Heart right ventricle (tissue), 16 donors: ENCODE measurements around the gene TAF1B. TPM values are rescaled to one million over a fixed set of nuclear protein-coding genes. Genes with fewer than 3 reads are reported as not detected.

ENCODE experiments used
- ATAC-seq, 8 donors: fragments of 200-7000 bp; cut with Tn5 transposase; one replicate each; pipeline ENCODE4 v1.9.1; 2020; ENCODE audit warnings: mild to moderate bottlenecking in 8 of 8, moderate library complexity in 8 of 8, moderate number of reproducible peaks in 1 of 8
- DNase-seq, 2 donors: peaks; one replicate each; pipeline ENCODE4 v3.0.0-alpha.2; 2020
- H3K27ac ChIP-seq, 10 donors: fragments of 200-600 bp; sonication (generic) in 2 of 10; one replicate each; pipeline versions ENCODE4 v1.5.0 to v1.8.0; 2020 to 2022; ENCODE audit warnings: mild to moderate bottlenecking in 3 of 10
- H3K27me3 ChIP-seq, 7 donors: fragments of 200-600 bp; one replicate each; pipeline ENCODE4 v1.8.0; 2021 to 2022; ENCODE audit warnings: mild to moderate bottlenecking in 2 of 7
- H3K36me3 ChIP-seq, 9 donors: fragments of 200-600 bp; sonication (generic) in 1 of 9; one replicate each; pipeline versions ENCODE4 v1.5.0 to v1.8.0; 2020 to 2022; ENCODE audit warnings: mild to moderate bottlenecking in 2 of 9
- H3K4me1 ChIP-seq, 9 donors: fragments of 200-600 bp; sonication (generic) in 1 of 9; one replicate each; pipeline versions ENCODE4 v1.5.0 to v1.8.0; 2020 to 2022; ENCODE audit warnings: mild to moderate bottlenecking in 4 of 9
- H3K4me3 ChIP-seq, 10 donors: fragments of 200-600 bp; sonication (generic) in 2 of 10; one replicate each; pipeline versions ENCODE4 v1.5.0 to v1.8.0; 2020 to 2022; ENCODE audit warnings: mild to moderate bottlenecking in 7 of 10, moderate library complexity in 2 of 10
- H3K9me3 ChIP-seq, 11 donors: fragments of 200-600 bp in 10 of 11; sonication (generic) in 2 of 11; one replicate each; pipeline versions ENCODE4 v1.5.0 to v1.8.0; 2013 to 2022; ENCODE audit warnings: mild to moderate bottlenecking in 2 of 11, control low read depth in 1 of 11, moderate library complexity in 1 of 11
- WGBS, 2 donors: extraction: QIAGEN DNeasy Blood & Tissue Kit; methylation state at CpG; one replicate each; pipeline ENCODE4 v1.1.7; 2013; ENCODE audit warnings: inconsistent platforms in 1 of 2; 5-methylcytosine and 5-hydroxymethylcytosine counted together
- intact Hi-C, 10 donors: fragments of 100-400 bp; cut with DNase I; formaldehyde crosslinking; loops; one replicate each; pipeline versions ENCODE4 v1.11.1 to v1.14.2; 2022
- polyA plus RNA-seq, 2 donors: library from polyadenylated mRNA; stranded (reverse); fragments of 200-250 nt; gene quantifications; one replicate each; pipeline ENCODE4 v1.2.3, GENCODE V29; 2013
- total RNA-seq, 10 donors: library from RNA; stranded (reverse); fragmentation: NEBNext Ultra II Directional in 3 of 10; extraction: Animal tissue kit (Norgen Biotek cat#: 25700) in 3 of 10; gene quantifications; one replicate each; pipeline versions ENCODE4 v1.2.1 to v1.2.4, GENCODE V29; 2021 to 2023
- TF ChIP-seq, protein P1 (sequence below), 9 donors: fragments of 200-600 bp; sonication (generic) in 2 of 9; IDR thresholded peaks; one replicate each; pipeline versions ENCODE4 v1.5.0 to v1.8.0; 2021 to 2022; ENCODE audit warnings: antibody characterized with exemption in 9 of 9, mild to moderate bottlenecking in 5 of 9, moderate library complexity in 1 of 9
- donor health status: Arrhythmogenic right ventricular cardiomyopathy.
- donor health status: ischemic (EF 13 %, LVEDD 7.1; RV severe dilation, severe dysfunction).
- donor health status: healthy with polysubstance abuse.
- donor health status: DM: no; HTN: yes; CAD: no.
- donor health status: DM: no; HTN: no; CAD: no.
- donor health status: ischemic (EF 25% LVEDD 6.9; RV normal size, moderate dysfunction).
- donor health status: ischemic (EF 25% LVEDD 5.7; RV mildly dilated, moderate dysfunction).
- donor health status: healthy.
- donor health status: DM: yes; HTN: yes; CAD: no.
- donor health status: Ischemic cardiomyopathy.
- donor health status: ischemic (EF 35%, LVEDD 5.7; RV mildly dilated, moderate dysfunction).
- donor health status: nonischemic (EF 11% LVEDD 7.7; RV severe dilation, severe dysfunction).
- donor health status: DM: yes; HTN: yes; CAD: no.
- donor health status: PGD.
- donor health status: ischemic (EF 29% LVEDD 5.4; RV normal size, mild dysfunction).
- donor health status: nonischemic (EF 23%, LVEDD 6.1; RV moderate dilation, normal function).

The TAF1B gene
- total and polyA plus RNA-seq, 12 donors, result 1.8 to 7.9 (median 4.5) TPM

DNA sequence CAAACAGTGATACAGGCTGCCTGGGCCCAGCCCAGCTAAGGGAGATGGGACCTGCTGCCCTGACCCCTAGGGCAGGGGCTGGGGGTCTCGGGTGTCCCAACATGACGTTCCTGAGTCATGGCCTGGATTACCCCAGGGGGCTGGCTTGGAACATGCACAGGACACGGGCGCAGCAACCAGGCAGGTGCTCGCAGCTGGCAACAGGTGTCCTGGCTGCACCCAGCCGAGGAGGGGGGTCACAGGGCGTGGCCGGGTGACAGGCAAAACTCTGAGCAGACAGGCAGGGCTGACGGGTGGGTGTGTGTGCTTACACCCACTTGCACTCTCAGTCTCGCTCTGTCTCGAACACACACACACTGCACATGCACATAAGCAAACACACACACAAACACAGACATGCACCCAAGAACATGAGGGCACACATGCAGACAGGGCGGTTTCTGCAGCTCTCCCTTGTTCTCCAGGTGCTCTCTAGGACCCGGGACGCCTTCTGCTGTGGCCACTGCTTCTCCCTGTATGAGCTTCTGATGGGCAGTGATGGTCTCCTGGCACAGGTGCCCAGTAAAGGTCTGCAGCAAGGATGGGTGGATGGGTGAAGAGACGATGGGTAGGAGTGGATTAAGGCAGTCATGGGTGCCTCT lies 33.7 kb upstream of the TAF1B start:
- WGBS, 2 donors, result 91% methylated on average over 15 of the region's 15 CpGs
- Histone ChIP-seq H3K4me1 (peaks cover 0 to 15% (median 13%) of the 10 kb centered on the region in 9 donors), H3K36me3 (no peaks in the 10 kb centered on the region), H3K27ac (no peak overlapping the region), H3K4me3 (no peak overlapping the region), H3K27me3 (no peaks in the 10 kb centered on the region), H3K9me3 (no peaks in the 10 kb centered on the region)
- intact Hi-C loops, result loop anchor here (2.0 to 10.0 kb wide), 7 partner anchors 145 to 625 kb away; partner anchors contain the start of genes GRHL1 (in 1 of the 10) and KLF11 (in 1 of the 10)
- no peak for ATAC-seq
- TF ChIP-seq, protein P1, sequence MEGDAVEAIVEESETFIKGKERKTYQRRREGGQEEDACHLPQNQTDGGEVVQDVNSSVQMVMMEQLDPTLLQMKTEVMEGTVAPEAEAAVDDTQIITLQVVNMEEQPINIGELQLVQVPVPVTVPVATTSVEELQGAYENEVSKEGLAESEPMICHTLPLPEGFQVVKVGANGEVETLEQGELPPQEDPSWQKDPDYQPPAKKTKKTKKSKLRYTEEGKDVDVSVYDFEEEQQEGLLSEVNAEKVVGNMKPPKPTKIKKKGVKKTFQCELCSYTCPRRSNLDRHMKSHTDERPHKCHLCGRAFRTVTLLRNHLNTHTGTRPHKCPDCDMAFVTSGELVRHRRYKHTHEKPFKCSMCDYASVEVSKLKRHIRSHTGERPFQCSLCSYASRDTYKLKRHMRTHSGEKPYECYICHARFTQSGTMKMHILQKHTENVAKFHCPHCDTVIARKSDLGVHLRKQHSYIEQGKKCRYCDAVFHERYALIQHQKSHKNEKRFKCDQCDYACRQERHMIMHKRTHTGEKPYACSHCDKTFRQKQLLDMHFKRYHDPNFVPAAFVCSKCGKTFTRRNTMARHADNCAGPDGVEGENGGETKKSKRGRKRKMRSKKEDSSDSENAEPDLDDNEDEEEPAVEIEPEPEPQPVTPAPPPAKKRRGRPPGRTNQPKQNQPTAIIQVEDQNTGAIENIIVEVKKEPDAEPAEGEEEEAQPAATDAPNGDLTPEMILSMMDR (IDR thresholded peaks at IDR 0.05), result no peak
- DNase-seq, result no peak

DNA sequence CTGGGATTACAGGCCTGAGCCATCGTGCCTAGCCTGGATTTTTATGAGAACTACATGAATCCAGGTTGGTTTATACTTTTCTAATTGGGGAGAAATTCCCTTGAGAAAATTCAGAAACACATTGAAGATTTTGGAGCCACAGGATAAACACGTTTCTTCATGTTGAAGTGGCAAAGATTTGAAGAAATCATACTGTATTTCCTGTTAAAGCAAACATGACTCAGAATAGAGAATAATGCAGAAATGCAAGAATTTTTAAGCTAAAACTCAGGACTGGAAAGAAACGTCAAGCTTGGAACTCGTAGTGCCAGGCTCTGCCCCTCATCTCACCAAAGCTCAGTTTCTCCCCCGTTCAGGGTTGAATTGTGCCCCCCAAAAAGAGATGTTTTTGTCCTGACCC lies 32.1 kb upstream of the TAF1B start:
- Histone ChIP-seq H3K27ac (no peak overlapping the region), H3K4me3 (no peak overlapping the region), H3K4me1 (peaks cover 0 to 16% (median 13%) of the 10 kb centered on the region in 9 donors), H3K9me3 (no peaks in the 10 kb centered on the region), H3K27me3 (peaks cover 0 to 3% (median 0%) of the 10 kb centered on the region in 7 donors), H3K36me3 (no peaks in the 10 kb centered on the region)
- WGBS, 2 donors, result 89 to 90% methylated on average over 5 of the region's 5 CpGs
- intact Hi-C loops, result loop anchor here in 9 of 10 donors (2.0 to 10.0 kb wide), 6 partner anchors 144 to 624 kb away; partner anchors contain the start of genes GRHL1 (in 1 of the 9) and KLF11 (in 1 of the 9)
- ATAC-seq (no peak), DNase-seq (no peak)
- TF ChIP-seq, protein P1 (IDR thresholded peaks at IDR 0.05), result no peak

DNA sequence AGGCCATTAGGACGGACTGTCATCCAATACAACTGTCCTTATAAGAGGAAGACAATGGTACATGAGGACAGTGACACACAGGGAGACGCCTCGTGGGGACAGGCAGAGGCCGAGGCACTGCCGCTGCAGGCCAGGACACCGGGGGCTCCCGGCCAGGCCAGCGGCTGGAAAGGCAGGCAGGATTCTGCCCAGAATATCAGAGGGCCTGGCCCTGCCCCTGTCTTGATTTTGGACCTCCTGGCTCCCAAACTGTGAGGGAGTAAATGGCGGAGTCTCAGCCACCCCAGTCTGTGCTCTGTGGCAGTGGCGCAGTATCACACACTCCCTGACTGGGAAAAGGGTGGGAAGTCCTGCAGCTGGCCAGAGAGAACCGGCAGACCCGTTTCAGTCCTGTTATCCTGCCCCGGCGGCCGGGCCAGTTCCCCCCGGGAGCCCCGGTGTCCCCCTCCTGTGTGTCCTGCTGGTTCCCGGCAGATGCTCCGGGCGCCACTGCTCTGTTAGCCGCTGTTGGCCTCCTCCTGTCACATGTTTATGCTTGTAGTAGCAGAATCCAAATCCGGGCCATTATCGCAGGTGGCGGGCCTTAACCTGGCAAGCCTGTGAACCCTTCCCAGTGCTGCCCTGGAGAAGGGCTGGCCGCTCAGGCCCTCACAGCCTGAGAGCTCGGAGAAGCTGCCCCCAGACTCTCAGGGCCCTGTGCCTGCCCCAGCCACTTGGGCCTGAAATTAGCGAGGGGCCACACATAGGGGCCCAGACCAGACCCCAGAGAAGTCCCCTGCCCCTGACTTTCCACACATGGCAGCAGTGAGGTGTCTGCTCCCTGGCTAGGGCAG lies 31.4 kb upstream of the TAF1B start:
- Histone ChIP-seq H3K27ac (no peak overlapping the region), H3K4me3 (no peak overlapping the region), H3K36me3 (no peaks in the 10 kb centered on the region), H3K9me3 (no peaks in the 10 kb centered on the region), H3K27me3 (peaks cover 0 to 3% (median 0%) of the 10 kb centered on the region in 7 donors), H3K4me1 (peaks cover 0 to 16% (median 13%) of the 10 kb centered on the region in 9 donors)
- DNase-seq, result no peak
- ATAC-seq, result no peak
- intact Hi-C loops, result loop anchor here in 9 of 10 donors (2.0 to 10.0 kb wide), 6 partner anchors 143 to 623 kb away; partner anchors contain the start of genes GRHL1 (in 1 of the 9) and KLF11 (in 1 of the 9)
- TF ChIP-seq, protein P1 (IDR thresholded peaks at IDR 0.05), result no peak
- 86 to 87% methylated on average over 27 of the region's 27 CpGs for WGBS, 2 donors

DNA sequence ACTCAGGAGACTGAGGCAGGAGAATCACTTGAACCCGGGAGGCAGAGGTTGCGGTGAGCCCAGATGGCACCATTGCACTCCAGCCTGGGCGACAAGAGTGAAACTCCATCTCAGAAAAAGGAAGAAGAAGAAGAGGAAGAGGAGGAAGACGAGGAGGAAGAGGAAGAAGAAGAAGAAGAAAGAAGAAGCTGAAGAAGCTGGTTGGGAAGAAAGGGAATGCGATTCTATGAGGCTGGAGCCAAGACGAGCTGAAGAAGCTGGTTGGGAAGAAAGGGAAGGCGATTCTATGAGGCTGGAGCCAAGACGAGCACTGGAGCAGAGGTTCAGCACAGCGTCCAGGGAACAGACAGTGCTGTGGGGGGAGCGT lies 30.3 kb upstream of the TAF1B start:
- intact Hi-C loops, result loop anchor here in 8 of 10 donors (5.0 to 10.0 kb wide), 5 partner anchors 142 to 622 kb away; partner anchors contain the start of genes GRHL1 (in 1 of the 8) and KLF11 (in 1 of the 8)
- ATAC-seq, result peak in 1 of 8 donors; percentile 16
- TF ChIP-seq, protein P1 (IDR thresholded peaks at IDR 0.05), result no peak

More for the DNA sequence above, 30.3 kb upstream of the TAF1B start:
- H3K4me3 ChIP-seq, result no peak overlapping the region
- no peaks in the 10 kb centered on the region for H3K36me3 ChIP-seq
- H3K4me1 ChIP-seq, result peaks cover 0 to 16% (median 13%) of the 10 kb centered on the region in 9 donors
- 77 to 78% methylated on average over 10 of the region's 10 CpGs for WGBS, 2 donors
- no peak for DNase-seq
- H3K27ac ChIP-seq, result no peak overlapping the region
- peaks cover 0 to 3% (median 0%) of the 10 kb centered on the region in 7 donors for H3K27me3 ChIP-seq
- no peaks in the 10 kb centered on the region for H3K9me3 ChIP-seq
